ENCODE results near the gene ASTN2. TPM values are rescaled to one million over a fixed set of nuclear protein-coding genes. Genes with fewer than 3 reads are reported as not detected.

Gene ASTN2
- total RNA-seq, 5 donors from 2014 or later (not counting 1 experiment from before 2014, with no cell fraction given) = 3.7 to 4.8 (median 4.4) TPM

GRCh38 chr9:116451500-116452115 is 963.2 kb downstream of the ASTN2 start:
- Mint-ChIP-seq H3K27me3 (no peaks in the 10 kb centered on the region), H3K9me3 (peaks cover 3 to 8% (median 4%) of the 10 kb centered on the region in 3 donors), H3K27ac (no peak overlapping the region), H3K36me3 (peaks cover 13% of the 10 kb centered on the region), H3K4me1 (no peaks in the 10 kb centered on the region), H3K4me3 (no peak overlapping the region)
- no CpG with 5 or more reads among the region's 2 CpGs for WGBS (ENCODE audit: insufficient coverage)
- DNase-seq (no peak), ATAC-seq (replicated peaks in 1 of 4) (no peak)
- Histone ChIP-seq H3K36me3 (ENCODE audit: control insufficient read depth in 2 of 2, extremely low read depth in 1 of 2, insufficient read depth in 1 of 2, low read length in 1 of 2) (no peaks in the 10 kb centered on the region), H3K4me3 (ENCODE audit: control insufficient read depth in 1 of 2, extremely low read depth in 1 of 2, low read length in 1 of 2) (no peak overlapping the region), H3K4me1 (ENCODE audit: control insufficient read depth in 1 of 2, extremely low read depth in 1 of 2, insufficient read depth in 2 of 2, low read length in 2 of 2) (no peaks in the 10 kb centered on the region), H3K27ac (ENCODE audit: low read length) (no peak overlapping the region), H3K27me3 (replicated peaks in 1 of 2; ENCODE audit: control insufficient read depth in 2 of 2, extremely low read depth in 1 of 2, insufficient read depth in 2 of 2, low read length in 1 of 2) (no peaks in the 10 kb centered on the region), H3K9me3 (no peaks in the 10 kb centered on the region)
- POLR2A ChIA-PET = no interaction called here
- CTCF ChIA-PET = no interaction called here

GRCh38 chr9:116450378-116451139 is 964.3 kb downstream of the ASTN2 start:
- Histone ChIP-seq H3K36me3 (ENCODE audit: control insufficient read depth in 2 of 2, extremely low read depth in 1 of 2, insufficient read depth in 1 of 2, low read length in 1 of 2) (no peaks in the 10 kb centered on the region), H3K4me1 (ENCODE audit: control insufficient read depth in 1 of 2, extremely low read depth in 1 of 2, insufficient read depth in 2 of 2, low read length in 2 of 2) (no peaks in the 10 kb centered on the region), H3K4me3 (ENCODE audit: control insufficient read depth in 1 of 2, extremely low read depth in 1 of 2, low read length in 1 of 2) (no peak overlapping the region), H3K9me3 (no peaks in the 10 kb centered on the region), H3K27ac (ENCODE audit: low read length) (no peak overlapping the region), H3K27me3 (replicated peaks in 1 of 2; ENCODE audit: control insufficient read depth in 2 of 2, extremely low read depth in 1 of 2, insufficient read depth in 2 of 2, low read length in 1 of 2) (no peaks in the 10 kb centered on the region)
- 22% methylated on average over 1 of the region's 3 CpGs for WGBS (ENCODE audit: insufficient coverage)
- ATAC-seq (replicated peaks in 1 of 4) = no peak
- Mint-ChIP-seq H3K9me3 (no peaks in the 10 kb centered on the region), H3K4me1 (no peaks in the 10 kb centered on the region), H3K36me3 (peaks cover 12% of the 10 kb centered on the region), H3K27me3 (no peaks in the 10 kb centered on the region), H3K27ac (no peak overlapping the region), H3K4me3 (no peak overlapping the region)
- no peak for DNase-seq
- CTCF ChIA-PET = no interaction called here
- POLR2A ChIA-PET = no interaction called here

GRCh38 chr9:116449949-116450348 is 964.9 kb downstream of the ASTN2 start:
- no peak overlapping the region for H3K4me3 ChIP-seq (ENCODE audit: control insufficient read depth in 1 of 2, extremely low read depth in 1 of 2, low read length in 1 of 2)
- Mint-ChIP-seq H3K27ac (no peak overlapping the region), H3K9me3 (no peaks in the 10 kb centered on the region), H3K4me3 (no peak overlapping the region), H3K27me3 (no peaks in the 10 kb centered on the region), H3K4me1 (no peaks in the 10 kb centered on the region), H3K36me3 (peaks cover 14% of the 10 kb centered on the region)
- CTCF ChIA-PET = no interaction called here
- H3K36me3 ChIP-seq (ENCODE audit: control insufficient read depth in 2 of 2, extremely low read depth in 1 of 2, insufficient read depth in 1 of 2, low read length in 1 of 2) = no peaks in the 10 kb centered on the region
- POLR2A ChIA-PET = no interaction called here
- no peaks in the 10 kb centered on the region for H3K27me3 ChIP-seq (replicated peaks in 1 of 2; ENCODE audit: control insufficient read depth in 2 of 2, extremely low read depth in 1 of 2, insufficient read depth in 2 of 2, low read length in 1 of 2)
- no CpG with 5 or more reads among the region's 3 CpGs for WGBS (ENCODE audit: insufficient coverage)
- no peaks in the 10 kb centered on the region for H3K9me3 ChIP-seq
- ATAC-seq (replicated peaks in 1 of 4) (no peak), DNase-seq (no peak)
- no peak overlapping the region for H3K27ac ChIP-seq (ENCODE audit: low read length)
- H3K4me1 ChIP-seq (ENCODE audit: control insufficient read depth in 1 of 2, extremely low read depth in 1 of 2, insufficient read depth in 2 of 2, low read length in 2 of 2) = no peaks in the 10 kb centered on the region

GRCh38 chr9:116448431-116448830 is 966.4 kb downstream of the ASTN2 start:
- H3K27me3 ChIP-seq (replicated peaks in 1 of 2; ENCODE audit: control insufficient read depth in 2 of 2, extremely low read depth in 1 of 2, insufficient read depth in 2 of 2, low read length in 1 of 2) = no peaks in the 10 kb centered on the region
- 30% methylated on average over 2 of the region's 3 CpGs for WGBS (ENCODE audit: insufficient coverage)
- no peak overlapping the region for H3K27ac ChIP-seq (ENCODE audit: low read length)
- no peak overlapping the region for H3K4me3 ChIP-seq (ENCODE audit: control insufficient read depth in 1 of 2, extremely low read depth in 1 of 2, low read length in 1 of 2)
- no peak overlapping the region for H3K27ac Mint-ChIP-seq
- no peaks in the 10 kb centered on the region for H3K36me3 ChIP-seq (ENCODE audit: control insufficient read depth in 2 of 2, extremely low read depth in 1 of 2, insufficient read depth in 1 of 2, low read length in 1 of 2)
- CTCF ChIA-PET = no interaction called here
- H3K4me1 Mint-ChIP-seq = no peaks in the 10 kb centered on the region
- ATAC-seq (replicated peaks in 1 of 4) (no peak), DNase-seq (no peak)
- no peaks in the 10 kb centered on the region for H3K27me3 Mint-ChIP-seq
- H3K36me3 Mint-ChIP-seq = peaks cover 14% of the 10 kb centered on the region
- POLR2A ChIA-PET = no interaction called here
- H3K4me1 ChIP-seq (ENCODE audit: control insufficient read depth in 1 of 2, extremely low read depth in 1 of 2, insufficient read depth in 2 of 2, low read length in 2 of 2) = no peaks in the 10 kb centered on the region
- no peaks in the 10 kb centered on the region for H3K9me3 ChIP-seq
- no peak overlapping the region for H3K4me3 Mint-ChIP-seq
- no peaks in the 10 kb centered on the region for H3K9me3 Mint-ChIP-seq

GRCh38 chr9:116447934-116448333 is 966.9 kb downstream of the ASTN2 start:
- Histone ChIP-seq H3K27me3 (replicated peaks in 1 of 2; ENCODE audit: control insufficient read depth in 2 of 2, extremely low read depth in 1 of 2, insufficient read depth in 2 of 2, low read length in 1 of 2) (no peaks in the 10 kb centered on the region), H3K36me3 (ENCODE audit: control insufficient read depth in 2 of 2, extremely low read depth in 1 of 2, insufficient read depth in 1 of 2, low read length in 1 of 2) (no peaks in the 10 kb centered on the region)

GRCh38 chr9:116442528-116442927 is 972.3 kb downstream of the ASTN2 start:
- no peaks in the 10 kb centered on the region for H3K9me3 ChIP-seq
- no peaks in the 10 kb centered on the region for H3K4me1 Mint-ChIP-seq

More at GRCh38 chr9:116447934-116448333, 966.9 kb downstream of the ASTN2 start:
- ChIA-PET CTCF (no interaction called here), POLR2A (no interaction called here)
- H3K9me3 Mint-ChIP-seq = no peaks in the 10 kb centered on the region
- H3K36me3 Mint-ChIP-seq = peaks cover 14% of the 10 kb centered on the region
- Histone ChIP-seq H3K4me3 (ENCODE audit: control insufficient read depth in 1 of 2, extremely low read depth in 1 of 2, low read length in 1 of 2) (no peak overlapping the region), H3K27ac (ENCODE audit: low read length) (no peak overlapping the region), H3K9me3 (no peaks in the 10 kb centered on the region), H3K4me1 (ENCODE audit: control insufficient read depth in 1 of 2, extremely low read depth in 1 of 2, insufficient read depth in 2 of 2, low read length in 2 of 2) (no peaks in the 10 kb centered on the region)
- DNase-seq (no peak), ATAC-seq (replicated peaks in 1 of 4) (no peak)
- 32% methylated on average over 5 of the region's 6 CpGs for WGBS (ENCODE audit: insufficient coverage)
- no peaks in the 10 kb centered on the region for H3K27me3 Mint-ChIP-seq
- H3K27ac Mint-ChIP-seq = no peak overlapping the region
- H3K4me3 Mint-ChIP-seq = no peak overlapping the region
- H3K4me1 Mint-ChIP-seq = no peaks in the 10 kb centered on the region

More at GRCh38 chr9:116442528-116442927, 972.3 kb downstream of the ASTN2 start:
- DNase-seq (no peak), ATAC-seq (replicated peaks in 1 of 4) (no peak)
- Histone ChIP-seq H3K4me3 (ENCODE audit: control insufficient read depth in 1 of 2, extremely low read depth in 1 of 2, low read length in 1 of 2) (no peak overlapping the region), H3K4me1 (ENCODE audit: control insufficient read depth in 1 of 2, extremely low read depth in 1 of 2, insufficient read depth in 2 of 2, low read length in 2 of 2) (no peaks in the 10 kb centered on the region), H3K27me3 (replicated peaks in 1 of 2; ENCODE audit: control insufficient read depth in 2 of 2, extremely low read depth in 1 of 2, insufficient read depth in 2 of 2, low read length in 1 of 2) (no peaks in the 10 kb centered on the region), H3K27ac (ENCODE audit: low read length) (no peak overlapping the region), H3K36me3 (ENCODE audit: control insufficient read depth in 2 of 2, extremely low read depth in 1 of 2, insufficient read depth in 1 of 2, low read length in 1 of 2) (peaks cover 0 to 14% of the 10 kb centered on the region in 2 donors)
- Mint-ChIP-seq H3K36me3 (peaks cover 53% of the 10 kb centered on the region), H3K4me3 (no peak overlapping the region), H3K9me3 (peaks cover 4 to 6% (median 5%) of the 10 kb centered on the region in 3 donors), H3K27ac (no peak overlapping the region), H3K27me3 (no peaks in the 10 kb centered on the region)
- CTCF ChIA-PET = no interaction called here
- POLR2A ChIA-PET = no interaction called here
